GM21723 (cell line): ENCODE results near the gene MAS1.

Experiments
- ATAC-seq: cut with Tn5 transposase; IDR thresholded peaks from one replicate; pipeline ENCODE4 v1.9.1; 2021; ENCODE audit warnings: mild to moderate bottlenecking, moderate library complexity; ENCODE audit not compliant: unreplicated experiment

Gene MAS1

DNA sequence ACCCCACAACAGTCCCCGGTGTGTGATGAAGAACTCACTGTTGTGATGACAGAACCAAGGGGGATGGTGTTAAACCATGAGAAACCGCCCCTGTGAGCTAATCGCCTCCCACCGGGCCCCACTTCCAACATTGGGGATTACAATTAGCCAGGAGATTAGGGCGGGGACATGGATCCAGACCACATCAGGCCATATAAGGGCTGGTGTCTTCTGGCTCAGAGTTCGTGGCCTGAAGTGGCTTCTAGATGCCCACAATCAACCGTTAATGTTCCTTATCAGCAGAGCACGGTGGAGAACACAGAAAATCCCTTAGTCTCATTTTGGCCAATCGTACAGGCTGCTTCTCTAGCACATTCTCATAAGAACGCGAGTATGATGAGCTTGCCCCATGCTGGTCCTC, 10.9 kb upstream of the MAS1 start:
- no peak for ATAC-seq

DNA sequence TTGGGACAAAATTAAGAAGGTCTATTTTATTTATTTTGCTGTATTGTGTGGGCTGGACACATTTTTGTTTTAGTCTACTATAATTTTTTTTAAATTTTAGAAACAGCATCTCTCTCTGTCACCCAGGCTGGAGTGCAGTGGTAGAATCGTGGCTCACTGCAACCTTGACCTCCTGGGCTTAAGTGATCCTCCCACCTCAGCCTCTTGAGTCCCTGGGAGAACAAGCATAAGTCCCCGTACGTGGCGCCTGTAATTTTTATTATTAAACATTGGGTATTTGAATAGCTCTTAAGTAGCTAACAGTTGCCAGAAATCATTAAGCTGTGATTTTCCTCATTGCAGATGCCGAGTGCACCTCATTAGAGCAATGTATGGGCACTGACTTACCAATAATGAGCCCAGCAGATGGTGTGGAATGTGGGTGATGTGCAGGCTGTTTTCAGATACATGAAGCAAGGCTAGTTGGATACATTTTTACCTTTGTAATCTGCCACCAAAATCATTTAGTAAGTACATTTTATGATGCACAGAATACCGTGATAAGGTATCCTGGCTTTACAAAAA, 10.3 kb upstream of the MAS1 start:
- no peak for ATAC-seq

DNA sequence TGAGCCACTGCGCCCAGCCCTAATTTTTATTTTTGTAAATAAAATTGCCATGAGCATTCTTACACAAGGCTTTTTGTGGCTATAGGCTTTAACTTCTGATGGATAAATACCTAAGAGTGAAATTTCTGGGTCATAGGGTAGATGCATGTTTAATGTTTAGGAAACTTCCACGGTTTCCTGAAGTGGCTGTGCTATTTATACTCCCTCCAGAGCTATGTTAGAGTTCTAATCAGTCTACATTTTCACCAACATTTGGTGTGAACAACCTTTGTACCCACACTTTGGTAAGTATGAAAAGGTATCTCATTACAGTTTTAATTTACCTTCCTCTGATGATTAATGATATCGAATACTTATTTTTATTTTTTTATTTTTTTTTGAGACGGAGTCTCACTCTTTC, 6.1 kb upstream of the MAS1 start:
- no peak for ATAC-seq

DNA sequence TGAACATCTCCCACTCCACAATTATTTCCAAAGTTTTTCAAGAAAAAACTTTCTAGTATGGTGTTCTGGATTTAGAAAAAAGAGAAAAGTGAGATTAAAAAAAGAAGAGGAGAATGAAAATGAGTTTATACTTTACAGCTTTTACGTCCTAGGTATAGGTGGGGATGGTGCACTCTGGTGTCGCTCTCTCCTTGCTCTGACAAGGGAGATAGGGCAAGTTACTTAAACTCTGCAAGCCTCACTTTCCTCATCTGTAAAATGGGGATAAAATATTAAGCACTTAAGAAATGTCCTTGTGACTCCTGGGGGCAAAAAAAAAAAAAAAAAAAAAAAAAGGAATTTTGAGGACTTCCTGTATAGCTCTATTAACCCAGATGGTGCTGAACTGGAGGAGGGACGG, 4.5 kb upstream of the MAS1 start:
- no peak for ATAC-seq

DNA sequence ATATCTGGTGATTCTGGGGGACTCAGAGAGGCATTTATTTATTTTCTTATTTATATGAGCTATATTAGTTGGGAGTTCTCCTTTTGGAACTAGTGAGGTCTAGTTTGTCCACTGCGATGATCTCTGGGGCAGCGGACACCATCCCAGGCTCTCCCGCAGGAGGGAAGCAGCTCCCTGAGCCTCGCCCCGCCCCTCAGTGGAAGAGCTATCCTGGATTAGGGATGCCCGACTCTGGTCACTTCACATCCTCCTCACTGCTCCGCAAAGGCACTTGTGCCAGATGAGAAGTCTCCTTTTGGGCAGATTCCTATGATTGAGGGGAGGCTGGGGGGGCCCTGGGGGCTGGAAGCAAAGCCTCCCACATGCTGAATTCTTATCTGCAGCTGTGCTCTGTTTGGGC, 3.6 kb upstream of the MAS1 start:
- ATAC-seq: no peak

- no peak for ATAC-seq
Measured at GRCh38 chr6:159887761-159888160, 3.0 kb upstream of the MAS1 start.

DNA sequence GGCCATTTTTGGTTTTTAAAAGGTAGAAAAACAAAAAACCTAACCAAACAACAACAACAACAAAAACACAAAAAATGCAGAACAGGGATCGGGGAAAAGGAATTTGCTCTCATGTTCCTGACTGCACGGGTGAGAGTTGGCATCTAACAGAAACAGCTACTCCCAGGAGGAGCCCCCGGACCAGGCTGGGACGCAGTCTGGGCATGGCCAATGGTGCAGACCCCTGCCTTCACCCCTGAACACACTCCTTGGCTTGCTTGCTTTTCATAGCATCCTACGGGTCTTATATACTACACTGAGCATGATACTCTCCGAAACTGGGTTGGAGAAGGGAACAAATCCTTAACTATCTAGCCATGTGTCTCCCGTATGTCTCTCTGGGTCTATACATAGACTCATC, 587 bp upstream of the MAS1 start:
- ATAC-seq: no peak

- ATAC-seq: no peak
Measured at GRCh38 chr6:159892053-159892452, 1.3 kb downstream of the MAS1 start.

DNA sequence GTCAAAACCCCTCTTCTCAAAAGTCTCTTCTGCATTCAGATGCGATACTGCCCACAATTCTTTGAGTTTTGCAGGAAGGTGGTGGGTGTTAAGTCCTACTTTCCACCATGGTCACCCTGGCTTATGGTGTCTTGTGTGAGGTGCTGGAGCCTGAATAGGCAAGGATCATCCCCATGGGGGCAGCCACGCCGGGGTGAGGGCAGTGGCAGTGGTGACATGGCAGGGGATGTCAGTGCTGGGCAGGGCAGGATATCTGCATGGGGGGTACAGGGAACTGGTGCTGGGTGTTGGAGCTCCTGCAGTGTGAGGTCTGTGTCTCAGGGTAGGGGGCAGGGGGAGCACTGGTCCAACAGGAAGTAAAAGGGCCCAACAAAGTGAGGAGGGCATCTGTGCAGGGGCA, 2.3 kb downstream of the MAS1 start:
- ATAC-seq: no peak

GRCh38 chr6:159894991-159895390, 4.2 kb downstream of the MAS1 start:
- no peak for ATAC-seq

- no peak for ATAC-seq
Measured at GRCh38 chr6:159897603-159898002, 6.8 kb downstream of the MAS1 start.

DNA sequence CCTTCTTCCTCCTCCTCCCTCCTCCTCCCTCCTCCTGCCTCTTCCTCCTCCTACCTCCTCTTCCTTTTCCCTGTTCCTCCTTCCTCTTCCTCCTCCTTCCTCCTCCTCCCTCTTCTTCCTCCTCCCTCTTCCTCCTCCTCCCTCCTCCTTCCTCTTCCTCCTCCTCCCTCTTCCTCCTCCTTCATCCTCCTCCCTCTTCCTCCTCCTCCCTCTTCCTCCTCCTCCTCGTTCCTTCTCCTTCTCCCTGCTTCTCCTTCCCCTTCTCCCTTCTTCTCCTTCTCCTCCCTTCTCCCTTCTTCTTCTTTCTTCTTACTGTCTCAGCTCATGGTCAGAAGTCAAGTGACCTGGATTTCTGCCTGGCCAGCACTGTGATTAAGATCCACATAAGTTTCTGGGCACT, 7.7 kb downstream of the MAS1 start:
- ATAC-seq: no peak

GRCh38 chr6:159899994-159900745, 9.4 kb downstream of the MAS1 start:
- no peak for ATAC-seq

- ATAC-seq: no peak
Measured at GRCh38 chr6:159902620-159903019, 11.8 kb downstream of the MAS1 start.

- no peak for ATAC-seq
Measured at GRCh38 chr6:159904497-159904911, 13.7 kb downstream of the MAS1 start.

DNA sequence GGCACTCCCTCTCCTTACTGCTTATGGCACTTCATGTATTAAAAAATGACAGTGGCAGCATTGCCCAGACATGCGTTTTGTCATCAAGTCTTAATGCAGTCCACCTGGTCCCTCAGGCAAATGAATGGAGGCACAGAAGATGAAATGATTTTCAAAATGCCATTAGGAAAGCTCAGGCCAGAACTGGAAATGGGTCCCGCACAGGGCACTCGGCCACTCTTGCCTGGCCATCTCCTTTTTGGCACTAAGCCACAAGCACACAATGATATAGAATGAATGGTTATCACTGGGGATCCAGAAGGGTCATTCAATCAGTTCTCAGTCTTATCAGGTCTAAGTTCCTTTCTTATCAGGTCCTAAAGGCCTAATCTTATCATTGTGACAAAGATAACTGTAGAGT, 15.6 kb downstream of the MAS1 start:
- no peak for ATAC-seq

- ATAC-seq: no peak
Measured at GRCh38 chr6:159908535-159908934, 17.7 kb downstream of the MAS1 start.

DNA sequence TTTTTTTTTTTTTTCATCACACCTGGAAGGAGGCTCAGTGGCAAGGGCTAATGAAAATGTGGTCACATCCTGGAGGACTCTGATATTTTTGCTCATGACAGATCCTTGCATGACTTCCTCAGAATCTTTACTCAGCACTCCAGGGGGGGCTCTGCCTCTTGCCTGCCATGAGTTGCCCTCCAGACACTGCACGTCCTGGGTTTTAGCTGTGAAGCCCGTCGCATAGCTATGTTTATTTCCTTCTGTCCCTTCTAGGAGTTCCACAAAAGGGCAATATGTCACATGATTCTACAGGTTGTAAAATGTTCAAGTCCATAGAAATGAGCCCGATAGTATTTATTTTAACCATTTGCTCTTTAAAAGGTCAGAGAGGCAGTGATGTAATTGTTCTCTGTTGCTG, 18.2 kb downstream of the MAS1 start:
- no peak for ATAC-seq

- ATAC-seq: no peak
Measured at GRCh38 chr6:159910342-159910741, 19.6 kb downstream of the MAS1 start.

GRCh38 chr6:159913375-159913774, 22.6 kb downstream of the MAS1 start:
- ATAC-seq: no peak

GRCh38 chr6:159913862-159914564, 23.2 kb downstream of the MAS1 start:
- ATAC-seq: peak; percentile 71

DNA sequence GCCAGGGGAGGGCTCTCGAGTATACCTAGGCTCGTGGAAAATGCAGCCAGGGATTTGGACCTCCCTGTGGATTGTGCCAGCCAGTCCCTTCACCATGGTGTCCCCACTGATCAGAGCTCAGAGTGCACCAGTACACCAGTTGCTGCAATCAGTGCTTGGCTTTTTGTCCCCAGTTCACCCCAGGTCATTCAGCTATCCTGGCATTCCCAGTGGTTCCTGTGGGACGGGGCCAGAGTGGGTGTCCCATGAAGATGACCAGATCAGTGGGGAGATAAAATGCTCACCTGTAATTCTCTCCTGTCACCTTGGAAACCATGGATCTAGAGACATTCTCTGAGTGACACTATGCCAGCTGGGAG, 23.8 kb downstream of the MAS1 start:
- ATAC-seq: peak; percentile 14
